KMS-11 (cell line): Measurements from ENCODE around the gene GABRA5.

Experiments used
- H2AFZ ChIP-seq: fragments of 200-600 bp; sonication (generic); 2 replicates; pipeline ENCODE4 v1.6.1; 2016; ENCODE audit warnings: antibody characterized with exemption, mixed run types, low read depth
- H3K27ac ChIP-seq: fragments of 200-600 bp; sonication (generic); 2 replicates; pipeline ENCODE4 v1.6.1; 2016; ENCODE audit warnings: mild to moderate bottlenecking, mixed run types
- H3K27me3 ChIP-seq: fragments of 200-600 bp; sonication (generic); 2 replicates; pipeline ENCODE4 v1.6.1; 2017; ENCODE audit warnings: mild to moderate bottlenecking, low read depth, mixed run types, moderate library complexity; ENCODE audit not compliant: insufficient read depth
- H3K36me3 ChIP-seq: fragments of 200-600 bp; sonication (generic); 2 replicates; pipeline ENCODE4 v1.6.1; 2017; ENCODE audit warnings: mild to moderate bottlenecking, mixed run types; ENCODE audit not compliant: insufficient read depth
- H3K4me1 ChIP-seq: fragments of 200-600 bp; sonication (generic); 2 replicates; pipeline ENCODE4 v1.6.1; 2016; ENCODE audit warnings: mild to moderate bottlenecking, low read depth, mixed run types; ENCODE audit not compliant: poor library complexity, severe bottlenecking
- H3K4me2 ChIP-seq: fragments of 200-600 bp; sonication (generic); 2 replicates; pipeline ENCODE4 v1.7.0; 2016; ENCODE audit warnings: mild to moderate bottlenecking, mixed run types
- H3K4me3 ChIP-seq: fragments of 200-600 bp; sonication (generic); IDR thresholded peaks from 2 replicates; pipeline ENCODE4 v1.6.1; 2017; ENCODE audit warnings: low read depth, low read length, mixed read lengths; ENCODE audit not compliant: insufficient read depth
- H3K79me2 ChIP-seq: fragments of 200-600 bp; sonication (generic); 2 replicates; pipeline ENCODE4 v1.6.1; 2016; ENCODE audit warnings: low read depth, mixed run types; ENCODE audit not compliant: insufficient read depth
- H3K9ac ChIP-seq: fragments of 200-600 bp; sonication (generic); 2 replicates; pipeline ENCODE4 v1.6.1; 2016; ENCODE audit warnings: mild to moderate bottlenecking, mixed run types
- H4K20me1 ChIP-seq: fragments of 200-600 bp; sonication (generic); 2 replicates; pipeline ENCODE4 v1.6.1; 2016; ENCODE audit warnings: mild to moderate bottlenecking, mixed run types; ENCODE audit not compliant: insufficient read depth
- TF ChIP-seq, protein P1 (sequence below): fragments of 200-600 bp; sonication (generic); conservative IDR thresholded peaks from 2 replicates; pipeline ENCODE4 v1.6.1; 2017; ENCODE audit warnings: low read depth, mild to moderate bottlenecking, antibody characterized with exemption, low read length, moderate library complexity, mixed read lengths

GABRA5 gene

GRCh38 chr15:26899658-26900057, 32.8 kb downstream of the GABRA5 start:
- TF ChIP-seq, protein P1, sequence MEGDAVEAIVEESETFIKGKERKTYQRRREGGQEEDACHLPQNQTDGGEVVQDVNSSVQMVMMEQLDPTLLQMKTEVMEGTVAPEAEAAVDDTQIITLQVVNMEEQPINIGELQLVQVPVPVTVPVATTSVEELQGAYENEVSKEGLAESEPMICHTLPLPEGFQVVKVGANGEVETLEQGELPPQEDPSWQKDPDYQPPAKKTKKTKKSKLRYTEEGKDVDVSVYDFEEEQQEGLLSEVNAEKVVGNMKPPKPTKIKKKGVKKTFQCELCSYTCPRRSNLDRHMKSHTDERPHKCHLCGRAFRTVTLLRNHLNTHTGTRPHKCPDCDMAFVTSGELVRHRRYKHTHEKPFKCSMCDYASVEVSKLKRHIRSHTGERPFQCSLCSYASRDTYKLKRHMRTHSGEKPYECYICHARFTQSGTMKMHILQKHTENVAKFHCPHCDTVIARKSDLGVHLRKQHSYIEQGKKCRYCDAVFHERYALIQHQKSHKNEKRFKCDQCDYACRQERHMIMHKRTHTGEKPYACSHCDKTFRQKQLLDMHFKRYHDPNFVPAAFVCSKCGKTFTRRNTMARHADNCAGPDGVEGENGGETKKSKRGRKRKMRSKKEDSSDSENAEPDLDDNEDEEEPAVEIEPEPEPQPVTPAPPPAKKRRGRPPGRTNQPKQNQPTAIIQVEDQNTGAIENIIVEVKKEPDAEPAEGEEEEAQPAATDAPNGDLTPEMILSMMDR: no peak
- no peaks in the 10 kb centered on the region for H3K79me2 ChIP-seq
- H3K4me3 ChIP-seq: no peak overlapping the region

GRCh38 chr15:26901041-26901440, 34.2 kb downstream of the GABRA5 start:
- no peak overlapping the region for H3K4me2 ChIP-seq
- no peak overlapping the region for H3K27ac ChIP-seq
- H3K9ac ChIP-seq: no peak overlapping the region
- no peak overlapping the region for H3K4me3 ChIP-seq
- H3K27me3 ChIP-seq: no peaks in the 10 kb centered on the region
- no peaks in the 10 kb centered on the region for H3K36me3 ChIP-seq
- no peaks in the 10 kb centered on the region for H3K4me1 ChIP-seq
- TF ChIP-seq, protein P1: no peak
- H4K20me1 ChIP-seq: no peaks in the 10 kb centered on the region
- no peak overlapping the region for H2AFZ ChIP-seq
- H3K79me2 ChIP-seq: no peaks in the 10 kb centered on the region

More at GRCh38 chr15:26899658-26900057, 32.8 kb downstream of the GABRA5 start:
- H2AFZ ChIP-seq: no peak overlapping the region
- no peak overlapping the region for H3K4me2 ChIP-seq
- no peaks in the 10 kb centered on the region for H4K20me1 ChIP-seq
- no peaks in the 10 kb centered on the region for H3K27me3 ChIP-seq
- no peak overlapping the region for H3K9ac ChIP-seq
- H3K36me3 ChIP-seq: no peaks in the 10 kb centered on the region
- no peak overlapping the region for H3K27ac ChIP-seq
- H3K4me1 ChIP-seq: no peaks in the 10 kb centered on the region

GRCh38 chr15:26910715-26911114, 43.9 kb downstream of the GABRA5 start:
- Histone ChIP-seq H3K27ac (no peak overlapping the region), H3K4me2 (no peak overlapping the region), H3K27me3 (no peaks in the 10 kb centered on the region), H3K4me3 (no peak overlapping the region), H3K36me3 (no peaks in the 10 kb centered on the region), H3K4me1 (no peaks in the 10 kb centered on the region), H2AFZ (no peak overlapping the region), H3K9ac (no peak overlapping the region), H3K79me2 (no peaks in the 10 kb centered on the region), H4K20me1 (no peaks in the 10 kb centered on the region)
- TF ChIP-seq, protein P1: no peak

- no peaks in the 10 kb centered on the region for H3K79me2 ChIP-seq
- TF ChIP-seq, protein P1: no peak
Observed at GRCh38 chr15:26921433-26921832, 54.6 kb downstream of the GABRA5 start.

More at GRCh38 chr15:26921433-26921832, 54.6 kb downstream of the GABRA5 start:
- H3K36me3 ChIP-seq: no peaks in the 10 kb centered on the region
- no peak overlapping the region for H3K4me3 ChIP-seq
- H3K4me1 ChIP-seq: no peaks in the 10 kb centered on the region
- no peak overlapping the region for H2AFZ ChIP-seq
- no peaks in the 10 kb centered on the region for H3K27me3 ChIP-seq
- no peaks in the 10 kb centered on the region for H4K20me1 ChIP-seq
- no peak overlapping the region for H3K4me2 ChIP-seq
- H3K9ac ChIP-seq: no peak overlapping the region
- H3K27ac ChIP-seq: no peak overlapping the region
